ENCODE measurements around the gene PLA2G4E. TPM values are rescaled to one million over a fixed set of nuclear protein-coding genes. Genes with fewer than 3 reads are reported as not detected.

The PLA2G4E gene
- total RNA-seq, 2 donors from 2014 or later: not detected

- peaks cover 44% of the 10 kb centered on the region for H3K9me3 ChIP-seq (ENCODE audit: control insufficient read depth, low read length)
- H3K4me1 ChIP-seq (ENCODE audit: control insufficient read depth, insufficient read depth, low read length): no peaks in the 10 kb centered on the region
- H3K9ac ChIP-seq (ENCODE audit: extremely low read depth, low read length, poor library complexity, severe bottlenecking): no peak overlapping the region
- Mint-ChIP-seq H3K4me1 (no peaks in the 10 kb centered on the region), H3K27ac (no peak overlapping the region), H3K27me3 (ENCODE audit: insufficient read depth) (peaks cover 2% of the 10 kb centered on the region), H3K4me3 (no peak overlapping the region), H3K9me3 (peaks cover 56% of the 10 kb centered on the region), H3K36me3 (ENCODE audit: low read depth) (no peaks in the 10 kb centered on the region)
- no peak for DNase-seq
- no peaks in the 10 kb centered on the region for H3K36me3 ChIP-seq (ENCODE audit: control insufficient read depth, insufficient read depth, low read length)
- TF ChIP-seq CTCF (conservative IDR thresholded peaks at IDR 0.05): no peak
- no peak overlapping the region for H3K4me3 ChIP-seq (ENCODE audit: low read length)
- 80 to 84% methylated on average over 3 to 5 of the region's 5 CpGs for WGBS, 2 experiments (ENCODE audit: insufficient coverage in 1 of 2, insufficient read length in 1 of 2)
- H3K27me3 ChIP-seq (ENCODE audit: control insufficient read depth, insufficient read depth, low read length, poor library complexity, severe bottlenecking): no peaks in the 10 kb centered on the region
- no peak overlapping the region for H3K27ac ChIP-seq (ENCODE audit: low read depth, low read length)
These were observed 751 bp upstream of the PLA2G4E start for GRCh38 chr15:42021593-42021992.

GRCh38 chr15:42018306-42019224 lies 2.3 kb downstream of the PLA2G4E start:
- Histone ChIP-seq H3K27me3 (ENCODE audit: control insufficient read depth, insufficient read depth, low read length, poor library complexity, severe bottlenecking) (no peaks in the 10 kb centered on the region), H3K9ac (ENCODE audit: extremely low read depth, low read length, poor library complexity, severe bottlenecking) (no peak overlapping the region), H3K4me1 (ENCODE audit: control insufficient read depth, insufficient read depth, low read length) (no peaks in the 10 kb centered on the region), H3K9me3 (ENCODE audit: control insufficient read depth, low read length) (peaks cover 22% of the 10 kb centered on the region), H3K4me3 (ENCODE audit: low read length) (no peak overlapping the region), H3K27ac (ENCODE audit: low read depth, low read length) (no peak overlapping the region), H3K36me3 (ENCODE audit: control insufficient read depth, insufficient read depth, low read length) (no peaks in the 10 kb centered on the region)
- Mint-ChIP-seq H3K9me3 (peaks cover 28% of the 10 kb centered on the region), H3K4me3 (no peak overlapping the region), H3K36me3 (ENCODE audit: low read depth) (no peaks in the 10 kb centered on the region), H3K4me1 (no peaks in the 10 kb centered on the region), H3K27ac (no peak overlapping the region), H3K27me3 (ENCODE audit: insufficient read depth) (peaks cover 2% of the 10 kb centered on the region)
- 93 to 95% methylated on average over 6 of the region's 6 CpGs for WGBS, 2 experiments (ENCODE audit: insufficient coverage in 1 of 2, insufficient read length in 1 of 2)
- no peak for TF ChIP-seq CTCF (conservative IDR thresholded peaks at IDR 0.05)
- no peak for DNase-seq

GRCh38 chr15:42016971-42017370 lies 3.9 kb downstream of the PLA2G4E start:
- Mint-ChIP-seq H3K27ac (no peak overlapping the region), H3K9me3 (peaks cover 14% of the 10 kb centered on the region), H3K4me1 (peaks cover 6% of the 10 kb centered on the region), H3K4me3 (no peak overlapping the region), H3K36me3 (ENCODE audit: low read depth) (no peaks in the 10 kb centered on the region), H3K27me3 (ENCODE audit: insufficient read depth) (peaks cover 2% of the 10 kb centered on the region)
- H3K27ac ChIP-seq (ENCODE audit: low read depth, low read length): no peak overlapping the region
- 89 to 96% methylated on average over 4 to 6 of the region's 6 CpGs for WGBS, 2 experiments (ENCODE audit: insufficient coverage in 1 of 2, insufficient read length in 1 of 2)
- no peaks in the 10 kb centered on the region for H3K36me3 ChIP-seq (ENCODE audit: control insufficient read depth, insufficient read depth, low read length)
- TF ChIP-seq CTCF (conservative IDR thresholded peaks at IDR 0.05): no peak
- no peaks in the 10 kb centered on the region for H3K27me3 ChIP-seq (ENCODE audit: control insufficient read depth, insufficient read depth, low read length, poor library complexity, severe bottlenecking)
- H3K4me3 ChIP-seq (ENCODE audit: low read length): no peak overlapping the region
- no peak for DNase-seq
- no peaks in the 10 kb centered on the region for H3K4me1 ChIP-seq (ENCODE audit: control insufficient read depth, insufficient read depth, low read length)
- peaks cover 6% of the 10 kb centered on the region for H3K9me3 ChIP-seq (ENCODE audit: control insufficient read depth, low read length)
- no peak overlapping the region for H3K9ac ChIP-seq (ENCODE audit: extremely low read depth, low read length, poor library complexity, severe bottlenecking)
